Left cardiac atrium (tissue), 4 donors: ENCODE measurements around the gene BMP8B. TPM values are rescaled to one million over a fixed set of nuclear protein-coding genes. Genes with fewer than 3 reads are reported as not detected.
"Not testable (repeated sequence)": the region's sequence is repeated elsewhere in the genome, so short reads cannot be mapped to it uniquely, and the experiment has no call there.

Source experiments
- ATAC-seq, 2 donors: fragments of 200-7000 bp; cut with Tn5 transposase; one replicate each; pipeline ENCODE4 v1.9.1; 2020; ENCODE audit warnings: mild to moderate bottlenecking in 2 of 2, moderate library complexity in 2 of 2
- DNase-seq: peaks from one replicate; pipeline ENCODE4 v3.0.0-alpha.2; 2020
- intact Hi-C, 2 donors: fragments of 100-400 bp; cut with DNase I; formaldehyde crosslinking; loops; one replicate each; pipeline versions ENCODE4 v1.14.1 to v1.15.1; 2022 to 2023
- long read RNA-seq: library from polyadenylated mRNA; unstranded; transcript quantifications from one replicate; pipeline ENCODE4 v2.0.0, GENCODE V29; 2021
- total RNA-seq, 2 donors: library from RNA; stranded (reverse); fragmentation: NEBNext Ultra II Directional; extraction: Animal tissue kit (Norgen Biotek cat#: 25700); gene quantifications; one replicate each; pipeline ENCODE4 v1.2.1, GENCODE V29; 2021
- donor health status: DM: no; HTN: yes; CAD: no.
- donor health status: DM: no; HTN: yes; CAD: no; lungs with severe emphysema.
- donor health status: DM: yes; HTN: yes; CAD: no.
- donor health status: Dilated cardiomyopathy.

The BMP8B gene
- total RNA-seq, result under 1 TPM; 0.44 to 0.59 TPM
- long read RNA-seq, partial matches to known transcripts, result 1 of 6 reads
- long read RNA-seq, other reads (novel, unspliced or antisense), result 5 of 6 reads

DNA sequence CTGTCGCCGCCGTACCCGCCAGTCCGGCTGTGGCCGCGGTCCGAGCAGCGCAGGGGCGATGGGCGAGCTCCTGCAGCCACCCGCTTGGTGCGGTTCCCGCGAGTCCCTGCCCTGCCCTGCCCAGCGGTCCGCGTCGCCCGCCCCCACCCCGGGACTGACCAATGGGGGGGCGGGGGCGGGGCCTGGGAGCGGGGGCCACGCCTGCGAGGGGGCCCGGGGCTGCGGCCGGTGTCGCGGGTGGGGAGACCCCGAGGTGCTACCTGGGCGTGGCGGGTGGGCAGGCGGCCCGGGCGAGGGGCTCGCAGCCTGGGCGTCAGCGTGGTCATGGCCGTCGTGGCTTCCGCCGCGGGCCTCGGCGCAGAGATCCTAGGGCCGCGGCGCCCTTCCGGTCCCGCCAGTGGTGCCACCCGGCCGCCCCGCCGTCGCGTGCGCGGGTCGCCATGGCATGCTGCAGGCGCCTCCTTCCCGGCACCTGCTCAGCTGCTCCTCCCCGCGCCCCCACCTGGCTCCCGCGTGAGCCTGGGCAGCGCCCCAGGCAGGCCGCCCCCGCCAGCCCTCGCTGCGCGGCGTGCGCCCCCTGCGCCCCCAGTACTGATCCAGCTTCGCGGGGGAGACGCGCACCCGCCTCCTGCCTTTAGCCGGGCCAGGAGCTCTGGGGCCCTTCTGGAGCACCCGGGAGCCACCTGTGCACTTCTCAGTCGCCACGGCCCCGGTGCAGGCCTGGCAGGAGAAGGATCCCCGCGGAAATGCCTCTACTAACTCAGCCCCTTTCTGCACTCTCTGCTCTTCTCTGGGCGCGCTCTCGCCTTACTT lies at the start of gene BMP8B:
Gene BMP8B, minus strand, starts transcription at position 108 of the 813 bp plus-strand sequence. CDS start 380 bp downstream, outside the sequence.
- DNase-seq (peak; percentile 53), ATAC-seq (peak; percentile 84 to 86)
- intact Hi-C loops, result no loop called here

- no peak for DNase-seq
- intact Hi-C loops, result no loop called here
Observed at GRCh38 chr1:39836595-39837110, 48.0 kb upstream of the BMP8B start.

GRCh38 chr1:39835935-39836594 lies 47.4 kb upstream of the BMP8B start:
- intact Hi-C loops, result no loop called here
- DNase-seq (no peak), ATAC-seq (no peak)

More at GRCh38 chr1:39836595-39837110, 48.0 kb upstream of the BMP8B start:
- no peak for ATAC-seq

DNA sequence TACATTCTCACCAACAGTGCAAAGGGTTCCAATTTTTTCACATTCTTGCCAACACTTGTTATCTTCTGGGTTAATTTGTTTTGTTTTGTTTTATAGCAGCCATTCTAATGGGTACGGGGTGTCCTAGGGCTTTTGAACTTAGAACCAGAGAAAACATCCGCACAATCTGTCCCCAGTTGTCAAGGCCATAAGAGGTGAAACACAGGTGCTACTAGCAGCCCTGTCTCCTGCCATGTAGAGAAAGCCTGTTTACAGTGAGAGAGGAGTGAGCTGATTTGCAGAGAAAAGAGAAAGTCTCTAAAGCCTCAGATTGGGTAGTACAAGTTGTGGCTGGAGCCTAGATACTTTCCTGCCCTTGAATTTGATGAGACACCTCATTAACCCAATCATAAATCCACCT lies 46.4 kb upstream of the BMP8B start:
- ATAC-seq (no peak), DNase-seq (no peak)
- intact Hi-C loops, result no loop called here

GRCh38 chr1:39833621-39834385 lies 45.1 kb upstream of the BMP8B start:
- ATAC-seq, result peak in 1 of 2 donors; percentile 51

DNA sequence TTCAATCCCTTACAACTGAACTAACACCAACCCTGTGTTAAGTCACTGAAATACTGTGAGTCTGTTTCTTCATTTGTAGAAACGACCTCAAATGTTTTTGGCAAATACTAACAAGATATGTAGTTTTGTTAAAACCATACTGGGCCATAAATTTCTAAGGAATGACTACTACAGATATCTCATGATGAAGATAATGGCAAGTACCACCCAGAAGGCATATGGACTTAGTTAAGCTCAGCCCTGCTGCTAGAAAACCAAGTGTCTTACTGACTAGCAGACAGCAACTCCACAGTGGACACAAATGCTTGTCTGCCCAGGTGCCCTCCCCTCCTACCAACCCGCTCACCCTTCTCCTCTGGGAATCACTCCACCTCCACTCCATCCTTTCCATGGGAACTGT lies 44.5 kb upstream of the BMP8B start:
- no peak for ATAC-seq

More at GRCh38 chr1:39833621-39834385, 45.1 kb upstream of the BMP8B start:
- DNase-seq, result no peak
- intact Hi-C loops, result no loop called here

GRCh38 chr1:39832294-39832693 lies 43.6 kb upstream of the BMP8B start:
- intact Hi-C loops, result no loop called here
- no peak for ATAC-seq
- no peak for DNase-seq

More for the DNA sequence above, 44.5 kb upstream of the BMP8B start:
- intact Hi-C loops, result no loop called here
- DNase-seq, result no peak

DNA sequence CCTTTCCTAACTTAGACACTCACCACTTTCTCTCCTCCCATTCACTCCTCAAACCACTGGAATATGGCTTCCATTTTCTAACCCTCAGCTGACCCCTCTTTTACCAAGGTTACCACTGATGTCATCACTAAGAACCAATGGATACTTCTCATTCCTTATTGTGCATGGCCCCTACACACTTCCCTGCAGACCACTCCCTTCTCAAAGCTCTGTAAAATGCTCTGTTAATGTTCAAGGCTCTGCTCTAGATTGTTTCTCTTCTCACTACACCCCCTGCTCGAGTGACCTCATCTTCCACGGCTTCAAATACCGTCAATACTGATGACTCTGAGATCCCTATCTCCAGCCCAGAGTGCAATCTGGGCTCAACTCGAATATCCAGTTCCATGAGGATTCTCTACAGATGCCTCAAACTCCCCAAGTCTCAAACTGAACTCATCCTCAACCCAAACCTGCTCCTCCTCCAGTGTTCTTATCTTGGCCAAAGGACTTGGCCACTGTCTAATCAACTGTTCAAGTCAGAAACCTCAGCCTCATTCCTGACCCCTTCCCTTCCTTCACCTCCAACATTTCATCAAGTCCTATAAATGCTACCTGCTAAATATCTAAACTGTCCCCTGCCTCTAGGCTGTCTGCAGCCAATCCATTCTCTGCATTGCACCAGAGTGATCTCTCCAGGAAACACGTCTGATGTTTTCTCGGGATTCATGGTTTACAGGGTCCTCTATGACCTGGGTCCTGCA lies 41.3 kb upstream of the BMP8B start:
- no peak for ATAC-seq
- intact Hi-C loops, result no loop called here
- no peak for DNase-seq

GRCh38 chr1:39828734-39829133 lies 40.1 kb upstream of the BMP8B start:
- intact Hi-C loops, result no loop called here
- DNase-seq, result no peak
- no peak for ATAC-seq

- ATAC-seq, intact Hi-C loops, DNase-seq: not testable (repeated sequence)
Observed at GRCh38 chr1:39828255-39828654, 39.6 kb upstream of the BMP8B start.

GRCh38 chr1:39827201-39827600 lies 38.5 kb upstream of the BMP8B start:
- no peak for ATAC-seq
- intact Hi-C loops, result no loop called here
- DNase-seq, result no peak

- ATAC-seq, result no peak
- DNase-seq, result no peak
- intact Hi-C loops, result no loop called here
Observed at GRCh38 chr1:39826583-39826982, 37.9 kb upstream of the BMP8B start.

DNA sequence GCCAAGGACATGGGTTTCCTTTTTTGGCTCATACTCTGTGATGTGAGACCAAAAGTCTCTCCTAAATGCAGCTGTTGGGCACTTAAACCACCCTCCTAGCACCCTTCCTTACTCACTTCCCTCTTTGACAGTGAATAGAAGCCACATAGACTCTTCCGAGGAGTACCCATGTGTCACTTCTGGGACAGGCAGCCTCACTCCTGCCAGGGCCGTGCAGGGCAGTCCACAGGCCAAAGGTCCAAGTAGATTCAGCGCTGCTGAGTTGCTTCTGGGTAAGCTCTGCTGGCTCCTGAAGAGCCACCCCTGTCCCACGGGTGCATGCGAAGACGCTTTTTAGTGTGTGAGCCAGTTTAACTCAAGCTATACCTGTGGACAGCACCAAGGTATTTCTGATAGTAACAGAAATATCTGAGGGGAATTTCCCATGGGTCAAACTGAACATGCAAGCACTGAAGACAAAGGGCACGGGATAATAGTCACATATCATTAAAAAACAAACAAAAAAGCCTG lies 36.8 kb upstream of the BMP8B start:
- DNase-seq (no peak), ATAC-seq (peak in 1 of 2 donors; percentile 14)
- intact Hi-C loops, result no loop called here

GRCh38 chr1:39823450-39823849 lies 34.8 kb upstream of the BMP8B start:
- intact Hi-C loops, ATAC-seq, DNase-seq: not testable (repeated sequence)

DNA sequence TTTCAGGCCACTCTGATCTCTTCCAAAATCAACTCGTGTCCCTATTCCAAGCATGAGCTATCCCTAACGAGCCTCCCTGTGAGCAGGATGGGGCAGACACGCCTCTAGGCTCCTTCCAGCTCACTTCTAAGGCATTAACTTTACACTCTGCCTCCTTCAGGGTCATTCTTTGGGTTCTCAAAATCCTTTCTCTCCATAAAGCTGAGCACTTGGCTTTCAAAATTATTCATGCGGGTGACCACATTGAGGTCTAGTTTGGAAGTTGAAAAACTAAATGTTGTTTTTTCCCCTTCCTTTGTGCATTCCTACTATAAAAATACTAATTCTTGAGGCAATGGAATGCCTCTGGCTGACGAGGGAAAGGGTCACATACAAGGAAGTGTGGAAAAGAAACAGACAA lies 33.5 kb upstream of the BMP8B start:
- ATAC-seq, result no peak
- intact Hi-C loops, result no loop called here
- no peak for DNase-seq

- DNase-seq (no peak), ATAC-seq (no peak)
- intact Hi-C loops, result loop anchor here (5.0 to 10.0 kb wide), 3 partner anchors 83 to 216 kb away; partner anchors contain the start of gene MYCL (in 1 of the 2)
Observed at GRCh38 chr1:39819091-39819812, 30.6 kb upstream of the BMP8B start.

GRCh38 chr1:39818482-39818881 lies 29.8 kb upstream of the BMP8B start:
- ATAC-seq, result peak in 1 of 2 donors; percentile 34
- intact Hi-C loops, result loop anchor here (5.0 to 10.0 kb wide), 3 partner anchors 84 to 216 kb away; partner anchors contain the start of gene MYCL (in 1 of the 2)
- DNase-seq, result no peak
